HG03095 (cell line): ENCODE measurements around the gene CADPS.

ENCODE experiments used
- ATAC-seq: cut with Tn5 transposase; IDR thresholded peaks from one replicate; pipeline ENCODE4 v1.9.1; 2021; ENCODE audit warnings: moderate library complexity; ENCODE audit not compliant: unreplicated experiment

CADPS gene

DNA sequence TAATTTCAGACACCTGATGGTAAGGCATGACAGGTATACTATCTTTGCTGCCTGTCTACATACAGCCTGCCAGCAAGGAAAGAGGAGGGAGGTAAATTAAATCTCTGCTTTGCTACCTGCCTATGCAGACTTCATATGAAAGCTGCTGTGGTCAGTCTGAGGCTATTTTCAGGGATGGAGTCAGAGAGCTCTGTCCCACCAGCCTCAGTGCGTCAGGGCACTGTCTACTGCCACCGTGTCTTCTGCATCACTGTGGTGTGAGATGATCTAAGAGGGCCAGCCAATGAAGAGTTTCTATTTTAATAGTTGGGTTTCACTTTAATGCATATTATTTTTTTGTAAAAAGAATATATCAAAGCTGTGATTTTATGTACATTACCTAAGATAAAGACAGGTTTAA is 125.6 kb downstream of the CADPS start:
- no peak for ATAC-seq

GRCh38 chr3:62749130-62749529 is 126.1 kb downstream of the CADPS start:
- ATAC-seq: no peak

- no peak for ATAC-seq
Measured at GRCh38 chr3:62737449-62737848, 137.8 kb downstream of the CADPS start.

GRCh38 chr3:62735510-62735909 is 139.7 kb downstream of the CADPS start:
- ATAC-seq: no peak

DNA sequence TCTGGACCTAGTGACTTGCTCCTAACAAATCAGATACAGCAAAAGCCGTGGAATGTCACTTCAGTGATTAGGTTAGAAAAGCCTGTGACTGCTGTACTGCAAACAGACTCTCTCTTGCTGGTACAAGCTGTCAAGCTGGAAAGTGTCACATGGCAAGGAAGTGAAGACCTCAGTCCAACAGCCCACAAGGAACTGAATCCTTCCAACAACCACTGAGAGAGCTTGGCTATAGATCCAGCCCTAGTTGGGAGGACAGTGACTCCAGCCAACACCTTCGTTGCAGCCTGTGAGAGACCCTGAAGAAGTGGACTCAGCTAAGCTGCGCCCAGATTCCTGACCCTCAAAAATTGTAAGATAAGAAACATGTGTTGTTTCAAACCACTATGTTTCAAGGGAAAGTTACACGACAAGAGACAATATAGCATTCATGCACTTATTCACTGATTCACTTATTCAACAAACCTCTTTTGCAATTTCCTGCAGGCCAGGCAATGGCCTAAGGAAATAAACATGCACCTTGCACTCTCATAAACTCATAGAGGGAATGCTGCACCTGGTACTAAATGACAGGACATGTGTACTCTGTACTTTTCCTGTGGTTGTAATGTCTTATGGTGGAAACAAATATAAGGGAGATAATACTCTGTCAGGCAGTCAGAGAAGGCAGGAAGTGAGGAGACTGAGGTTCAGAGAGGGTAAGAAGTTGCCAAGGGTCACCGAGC is 142.9 kb downstream of the CADPS start:
- no peak for ATAC-seq

GRCh38 chr3:62727981-62728380 is 147.2 kb downstream of the CADPS start:
- no peak for ATAC-seq

GRCh38 chr3:62727536-62727935 is 147.7 kb downstream of the CADPS start:
- ATAC-seq: no peak

DNA sequence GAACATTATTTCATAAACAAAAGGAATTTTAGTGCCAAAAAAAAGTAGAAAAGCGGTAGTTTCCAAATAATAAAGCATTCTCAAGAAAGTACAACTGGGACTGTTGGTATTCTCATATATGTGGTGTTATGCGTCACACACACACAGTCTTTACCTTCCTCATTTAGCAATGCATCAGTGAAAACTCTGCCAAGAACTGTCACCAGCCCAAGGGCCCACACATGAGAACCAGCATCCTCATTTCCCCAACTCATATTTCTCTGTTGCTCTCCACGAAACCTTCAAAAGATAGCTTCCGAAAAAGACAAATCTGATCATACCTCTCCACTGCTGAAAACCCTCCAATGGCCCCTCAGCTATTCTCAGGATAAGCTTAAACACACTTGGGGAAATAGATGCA is 150.7 kb downstream of the CADPS start:
- ATAC-seq: no peak

- ATAC-seq: no peak
Measured at GRCh38 chr3:62723914-62724217, 151.3 kb downstream of the CADPS start.

GRCh38 chr3:62723166-62723913 is 151.9 kb downstream of the CADPS start:
- no peak for ATAC-seq

- ATAC-seq: no peak
Measured at GRCh38 chr3:62722344-62722743, 152.9 kb downstream of the CADPS start.

GRCh38 chr3:62718515-62719320 is 156.5 kb downstream of the CADPS start:
- ATAC-seq: no peak

DNA sequence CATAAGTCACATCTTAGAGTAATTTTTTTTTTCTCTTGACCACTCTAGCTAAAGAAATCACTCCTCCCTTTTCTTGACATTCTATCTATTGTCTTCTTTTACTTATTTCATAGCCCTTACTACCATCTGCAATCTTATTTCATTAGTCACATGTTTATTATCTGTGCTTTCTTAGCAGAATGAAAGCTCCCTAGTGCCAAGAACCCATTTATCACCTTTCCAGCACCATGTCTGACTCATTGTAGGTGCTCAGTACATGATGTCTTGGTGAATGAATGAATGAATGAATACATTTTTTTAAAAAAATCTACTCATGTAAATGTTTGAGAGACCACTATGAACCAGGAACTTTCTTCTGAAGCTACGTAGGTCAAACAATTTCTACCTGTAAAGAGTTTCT is 157.2 kb downstream of the CADPS start:
- no peak for ATAC-seq

GRCh38 chr3:62712746-62713145 is 162.5 kb downstream of the CADPS start:
- no peak for ATAC-seq

DNA sequence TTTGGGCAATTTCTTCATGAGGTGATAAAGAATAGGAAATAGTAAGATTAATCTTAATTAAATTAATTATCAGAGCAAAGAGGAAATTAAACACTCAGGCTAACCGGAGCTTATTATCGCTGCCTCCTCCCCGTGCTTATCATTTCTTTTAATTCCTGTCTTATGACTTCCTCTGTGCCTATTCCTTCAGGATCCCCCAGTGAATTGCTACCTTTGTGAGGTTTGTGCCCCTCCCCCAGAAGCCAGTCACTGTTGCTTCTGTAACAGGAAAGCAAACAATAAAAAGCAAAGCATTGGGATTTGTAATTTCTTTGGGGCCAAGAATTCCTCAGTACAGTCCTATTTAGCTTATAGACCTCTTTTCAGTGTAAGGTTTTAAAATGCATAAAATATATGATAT is 164.5 kb downstream of the CADPS start:
- ATAC-seq: no peak

- ATAC-seq: no peak
Measured at GRCh38 chr3:62708638-62709373, 166.4 kb downstream of the CADPS start.

DNA sequence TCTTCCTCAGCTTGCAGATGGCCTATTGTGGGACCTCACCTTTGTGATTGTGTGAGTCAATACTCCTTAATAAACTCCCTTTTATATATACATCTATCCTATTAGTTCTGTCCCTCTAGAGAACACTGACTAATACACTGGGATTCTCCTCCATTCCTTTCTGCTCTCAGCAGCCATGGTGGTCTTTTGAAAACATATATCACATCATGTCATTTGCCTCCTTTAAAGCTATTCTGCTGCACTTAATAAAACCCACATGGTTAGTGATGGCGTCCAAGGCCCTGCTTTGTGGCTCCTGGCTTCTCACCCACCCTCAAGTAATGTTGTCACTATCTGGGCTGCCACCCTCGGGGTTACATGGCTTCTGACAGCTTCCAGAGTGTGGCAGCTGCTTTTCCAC is 169.5 kb downstream of the CADPS start:
- ATAC-seq: no peak

- ATAC-seq: no peak
Measured at GRCh38 chr3:62703451-62704167, 171.6 kb downstream of the CADPS start.

DNA sequence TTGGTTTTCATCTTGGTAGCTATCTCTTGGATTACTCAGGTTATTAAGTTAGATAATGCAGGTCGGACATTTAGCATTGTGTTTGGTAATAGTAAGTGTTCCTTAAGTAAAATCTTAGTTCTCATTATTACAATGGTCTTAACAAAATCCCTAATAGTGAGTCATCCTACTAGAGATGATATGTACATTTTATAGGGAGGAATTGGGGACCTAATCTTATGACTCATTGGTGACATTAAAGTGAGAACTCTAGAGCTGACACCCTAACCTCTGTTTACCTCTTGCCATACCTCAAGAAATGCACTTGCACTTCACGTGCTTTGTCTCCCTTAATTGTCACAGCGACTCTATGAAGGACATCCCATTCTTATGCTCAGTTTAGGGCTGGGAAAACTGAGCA is 174.9 kb downstream of the CADPS start:
- ATAC-seq: no peak

DNA sequence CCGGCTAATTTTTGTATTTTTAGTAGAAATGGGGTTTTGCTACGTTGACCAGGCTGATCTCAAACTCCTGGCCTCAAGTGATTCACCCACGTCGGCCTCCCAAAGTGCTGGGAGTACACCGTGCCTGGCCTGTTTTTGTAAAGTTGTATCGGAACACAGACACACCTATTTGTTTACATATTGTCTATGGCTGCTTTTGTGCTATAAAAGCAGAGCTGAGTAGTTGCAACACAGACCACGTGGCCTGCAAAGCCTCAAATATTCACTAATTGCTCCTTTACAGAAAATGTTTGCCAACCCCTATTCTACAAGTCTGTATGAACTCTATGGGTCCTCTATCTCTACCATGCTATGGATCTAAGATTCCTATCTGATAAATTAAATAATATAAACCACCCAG is 175.5 kb downstream of the CADPS start:
- ATAC-seq: no peak

- ATAC-seq: no peak
Measured at GRCh38 chr3:62696011-62696410, 179.2 kb downstream of the CADPS start.
